ENCODE measurements around the gene PIAS3.

GRCh38 chr1:145895471-145895870 is 36.6 kb upstream of the PIAS3 start:
- TF ChIP-seq, protein P1, sequence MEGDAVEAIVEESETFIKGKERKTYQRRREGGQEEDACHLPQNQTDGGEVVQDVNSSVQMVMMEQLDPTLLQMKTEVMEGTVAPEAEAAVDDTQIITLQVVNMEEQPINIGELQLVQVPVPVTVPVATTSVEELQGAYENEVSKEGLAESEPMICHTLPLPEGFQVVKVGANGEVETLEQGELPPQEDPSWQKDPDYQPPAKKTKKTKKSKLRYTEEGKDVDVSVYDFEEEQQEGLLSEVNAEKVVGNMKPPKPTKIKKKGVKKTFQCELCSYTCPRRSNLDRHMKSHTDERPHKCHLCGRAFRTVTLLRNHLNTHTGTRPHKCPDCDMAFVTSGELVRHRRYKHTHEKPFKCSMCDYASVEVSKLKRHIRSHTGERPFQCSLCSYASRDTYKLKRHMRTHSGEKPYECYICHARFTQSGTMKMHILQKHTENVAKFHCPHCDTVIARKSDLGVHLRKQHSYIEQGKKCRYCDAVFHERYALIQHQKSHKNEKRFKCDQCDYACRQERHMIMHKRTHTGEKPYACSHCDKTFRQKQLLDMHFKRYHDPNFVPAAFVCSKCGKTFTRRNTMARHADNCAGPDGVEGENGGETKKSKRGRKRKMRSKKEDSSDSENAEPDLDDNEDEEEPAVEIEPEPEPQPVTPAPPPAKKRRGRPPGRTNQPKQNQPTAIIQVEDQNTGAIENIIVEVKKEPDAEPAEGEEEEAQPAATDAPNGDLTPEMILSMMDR (tag by site-specific recombination; IDR thresholded peaks at IDR 0.05) = no peak
- TF ChIP-seq ZNF398 (tag by site-specific recombination; IDR thresholded peaks at IDR 0.05) = no peak
- no peak for TF ChIP-seq PATZ1 (tag by site-specific recombination; IDR thresholded peaks at IDR 0.05)
- no peak for TF ChIP-seq ELK4 (IDR thresholded peaks at IDR 0.05; ENCODE audit: borderline replicate concordance, low read depth, low read length)

Measured in HEK293 (cell line).